Hepatocyte (in vitro differentiated cells): ENCODE data around the gene THTPA. TPM values are rescaled to one million over a fixed set of nuclear protein-coding genes. Genes with fewer than 3 reads are reported as not detected.

ENCODE experiments used
- DNase-seq: peaks from one replicate; pipeline ENCODE4 v3.0.0-alpha.2; 2016; ENCODE audit warnings: low spot score
- H2AFZ ChIP-seq: fragments of 200-600 bp; sonication (generic); 2 replicates; pipeline ENCODE4 v1.6.0; 2016; ENCODE audit warnings: antibody characterized with exemption, mild to moderate bottlenecking
- H3K27ac ChIP-seq: fragments of 200-600 bp; sonication (generic); 2 replicates; pipeline ENCODE4 v1.5.1; 2016; ENCODE audit warnings: mild to moderate bottlenecking
- H3K27me3 ChIP-seq: fragments of 200-600 bp; sonication (generic); 2 replicates; pipeline ENCODE4 v1.6.1; 2016
- H3K36me3 ChIP-seq: fragments of 200-600 bp; sonication (generic); replicated peaks from 2 replicates; pipeline ENCODE4 v1.5.1; 2016; ENCODE audit warnings: low read depth; ENCODE audit not compliant: insufficient read depth
- H3K4me1 ChIP-seq: fragments of 200-600 bp; sonication (generic); 2 replicates; pipeline ENCODE4 v1.5.1; 2016; ENCODE audit warnings: mild to moderate bottlenecking, moderate library complexity; ENCODE audit not compliant: insufficient read depth
- H3K4me2 ChIP-seq: fragments of 200-600 bp; sonication (generic); 2 replicates; pipeline ENCODE4 v1.6.0; 2016
- H3K4me3 ChIP-seq: fragments of 200-600 bp; sonication (generic); 2 replicates; pipeline ENCODE4 v1.5.1; 2016; ENCODE audit warnings: mild to moderate bottlenecking
- H3K79me2 ChIP-seq: fragments of 200-600 bp; sonication (generic); 2 replicates; pipeline ENCODE4 v1.6.0; 2017; ENCODE audit warnings: mild to moderate bottlenecking
- H3K9me2 ChIP-seq: fragments of 200-600 bp; sonication (generic); replicated peaks from 2 replicates; pipeline ENCODE4 v1.6.0; 2017; ENCODE audit warnings: mild to moderate bottlenecking; ENCODE audit not compliant: insufficient read depth
- H3K9me3 ChIP-seq: fragments of 200-600 bp; sonication (generic); 2 replicates; pipeline ENCODE4 v1.5.1; 2016; ENCODE audit warnings: low read depth, mild to moderate bottlenecking
- H4K20me1 ChIP-seq: fragments of 200-600 bp; sonication (generic); 2 replicates; pipeline ENCODE4 v1.6.0; 2016; ENCODE audit warnings: mild to moderate bottlenecking; ENCODE audit not compliant: insufficient read depth, poor library complexity, severe bottlenecking
- CTCF ChIP-seq: fragments of 200-600 bp; sonication (generic); IDR thresholded peaks from 2 replicates; pipeline ENCODE4 v1.5.1; 2016; ENCODE audit warnings: antibody characterized with exemption, mild to moderate bottlenecking; ENCODE audit not compliant: poor library complexity
- EZH2 ChIP-seq: fragments of 200-600 bp; sonication (generic); IDR thresholded peaks from 2 replicates; pipeline ENCODE4 v1.6.1; 2016; ENCODE audit warnings: antibody characterized with exemption, mild to moderate bottlenecking, borderline replicate concordance
- EZH2phosphoT487 ChIP-seq: fragments of 200-600 bp; sonication (generic); IDR thresholded peaks from one replicate; pipeline ENCODE4 v1.6.1; 2018; ENCODE audit warnings: antibody characterized with exemption, mild to moderate bottlenecking, low read depth, moderate library complexity; ENCODE audit not compliant: unreplicated experiment, severe bottlenecking
- WGBS: methylation state at CpG from one replicate; pipeline ENCODE4 v1.1.6; 2016; ENCODE audit warnings: low lambda C conversion rate; ENCODE audit errors: missing lambda C conversion rate; 5-methylcytosine and 5-hydroxymethylcytosine counted together
- polyA plus RNA-seq: library from polyadenylated mRNA; unstranded; fragments of >200 nt; fragmentation: Nextera tagmentation; extraction: Ambion mirVana; gene quantifications from 2 replicates; pipeline ENCODE4 v1.2.1, GENCODE V29; 2016
- total RNA-seq: library from RNA; depleted of rRNA; stranded (reverse); fragments of >200 nt; gene quantifications from 2 replicates; pipeline ENCODE4 v1.2.3, GENCODE V29; 2014

THTPA gene
- total and polyA plus RNA-seq, 2 experiments from 2014 or later = 13.5 to 15.5 TPM

DNA sequence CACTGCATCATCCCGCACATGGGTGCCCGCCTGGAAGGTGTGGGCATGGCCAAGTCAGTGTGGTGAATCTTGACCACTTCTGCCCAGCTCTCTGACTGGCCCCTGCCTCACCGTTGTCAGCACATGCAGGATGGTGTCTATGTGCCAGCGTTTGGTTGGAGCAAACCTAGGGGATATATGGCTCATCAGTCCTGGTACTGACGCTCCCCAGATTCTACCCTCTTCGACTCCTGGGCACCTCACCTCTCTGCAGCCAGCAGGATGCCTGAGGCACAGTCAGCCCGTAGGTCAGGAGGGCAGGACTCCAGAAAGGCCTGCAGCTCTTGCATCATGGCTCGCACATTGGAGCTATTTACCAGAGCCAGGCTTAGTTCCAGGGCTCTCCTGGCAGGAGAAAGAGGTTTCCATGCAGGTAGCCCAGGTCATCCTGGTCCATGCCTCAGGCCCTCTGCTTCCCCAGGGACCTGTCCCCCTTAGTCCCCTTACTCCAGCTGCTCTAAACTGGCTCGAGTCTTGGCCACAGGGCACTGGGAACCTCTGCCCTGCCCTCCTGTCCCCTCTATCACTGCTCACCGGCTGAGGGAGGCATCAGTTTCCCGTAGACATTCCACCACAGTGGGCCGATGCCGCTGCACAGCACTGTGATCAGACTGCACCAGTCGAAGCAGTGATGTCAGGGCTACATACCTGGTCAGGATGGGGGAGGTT is 7.6 kb downstream of the THTPA start:
- Histone ChIP-seq H3K27ac (no peak overlapping the region), H3K9me2 (no peaks in the 10 kb centered on the region), H3K4me1 (peaks cover 15% of the 10 kb centered on the region), H3K4me3 (no peak overlapping the region), H3K79me2 (peaks cover 13% of the 10 kb centered on the region), H4K20me1 (no peaks in the 10 kb centered on the region), H2AFZ (no peak overlapping the region), H3K4me2 (no peak overlapping the region), H3K27me3 (no peaks in the 10 kb centered on the region), H3K36me3 (no peaks in the 10 kb centered on the region), H3K9me3 (no peaks in the 10 kb centered on the region)
- TF ChIP-seq CTCF = no peak
- no peak for TF ChIP-seq EZH2
- no peak for TF ChIP-seq EZH2phosphoT487
- 93% methylated on average over 14 of the region's 14 CpGs for WGBS
- no peak for DNase-seq

DNA sequence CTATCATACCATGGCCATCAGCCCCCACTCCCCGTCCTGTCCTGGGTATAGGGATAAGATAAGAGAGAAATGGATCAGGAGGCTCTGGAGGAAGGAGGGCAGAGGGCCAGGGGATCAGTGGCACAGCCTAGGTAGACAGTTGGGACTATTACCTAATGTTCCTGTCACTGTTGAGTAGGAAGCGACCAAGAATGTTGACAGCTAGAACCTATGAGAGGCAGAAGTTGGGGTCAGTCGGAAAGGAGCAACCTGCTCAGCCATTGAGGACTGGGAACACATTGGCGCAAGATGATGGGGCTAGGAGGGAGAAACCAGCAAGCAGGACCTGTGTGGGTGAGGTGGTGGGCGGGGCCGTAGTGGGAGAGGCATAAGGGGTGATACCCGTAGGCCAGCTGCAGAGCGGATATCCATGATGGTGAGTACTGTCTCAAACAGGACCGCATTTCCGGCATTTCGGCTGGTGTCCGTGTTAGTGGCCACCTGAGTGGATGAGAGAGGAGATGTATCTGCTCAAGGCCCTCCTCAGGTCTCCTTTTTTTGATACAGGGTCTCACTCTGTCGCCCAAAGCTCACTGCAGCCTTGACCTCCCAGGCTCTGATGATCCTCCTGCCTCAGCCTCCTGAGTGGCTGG is 8.2 kb downstream of the THTPA start:
- Histone ChIP-seq H3K27me3 (no peaks in the 10 kb centered on the region), H3K9me2 (no peaks in the 10 kb centered on the region), H3K27ac (no peak overlapping the region), H3K79me2 (peaks cover 13% of the 10 kb centered on the region), H3K4me1 (peaks cover 16% of the 10 kb centered on the region), H3K36me3 (no peaks in the 10 kb centered on the region), H2AFZ (no peak overlapping the region), H3K9me3 (no peaks in the 10 kb centered on the region), H3K4me2 (no peak overlapping the region), H3K4me3 (no peak overlapping the region), H4K20me1 (no peaks in the 10 kb centered on the region)
- DNase-seq = no peak
- no peak for TF ChIP-seq EZH2
- no peak for TF ChIP-seq EZH2phosphoT487
- TF ChIP-seq CTCF = no peak
- WGBS = 94% methylated on average over 13 of the region's 13 CpGs

- Histone ChIP-seq H4K20me1 (no peaks in the 10 kb centered on the region), H3K27me3 (no peaks in the 10 kb centered on the region), H3K4me3 (no peak overlapping the region), H3K4me2 (no peak overlapping the region), H3K9me2 (no peaks in the 10 kb centered on the region), H3K4me1 (peaks cover 16% of the 10 kb centered on the region), H3K27ac (no peak overlapping the region), H2AFZ (no peak overlapping the region), H3K36me3 (no peaks in the 10 kb centered on the region), H3K79me2 (peaks cover 13% of the 10 kb centered on the region), H3K9me3 (no peaks in the 10 kb centered on the region)
- 91% methylated on average over 7 of the region's 7 CpGs for WGBS
- DNase-seq = no peak
- TF ChIP-seq CTCF = no peak
- no peak for TF ChIP-seq EZH2
- TF ChIP-seq EZH2phosphoT487 = no peak
Measured at GRCh38 chr14:23564876-23565275, 8.8 kb downstream of the THTPA start.
